Thyroid gland (tissue), 4 donors: Measurements from ENCODE around the gene CIAO2B. TPM values are rescaled to one million over a fixed set of nuclear protein-coding genes. Genes with fewer than 3 reads are reported as not detected.
"Not testable (repeated sequence)": the region's sequence is repeated elsewhere in the genome, so short reads cannot be mapped to it uniquely, and the experiment has no call there.

Experiments
- DNase-seq, 2 donors: peaks; one replicate each; pipeline ENCODE4 v3.0.0-alpha.2; 2019
- H3K27ac ChIP-seq, 3 donors: fragments of 200-600 bp; sonication (generic); 1 replicate in 2 of 3; 2 replicates in 1 of 3; pipeline ENCODE4 v1.5.1; 2016 to 2019; ENCODE audit warnings: mild to moderate bottlenecking in 1 of 3, moderate library complexity in 1 of 3
- H3K27me3 ChIP-seq: fragments of 200-600 bp; sonication (generic); one replicate; pipeline ENCODE4 v1.5.1; 2019
- H3K36me3 ChIP-seq, 2 donors: fragments of 200-600 bp; sonication (generic); one replicate each; pipeline ENCODE4 v1.5.1; 2016 to 2019
- H3K4me1 ChIP-seq, 2 donors: fragments of 200-600 bp; sonication (generic); one replicate each; pipeline ENCODE4 v1.5.1; 2017 to 2019
- H3K4me3 ChIP-seq, 3 donors: fragments of 200-600 bp; sonication (generic); replicated peaks in 1 of 3; 1 replicate in 2 of 3; 2 replicates in 1 of 3; pipeline ENCODE4 v1.5.1; 2016; ENCODE audit warnings: mild to moderate bottlenecking in 1 of 3
- H3K9me3 ChIP-seq: fragments of 200-600 bp; sonication (generic); one replicate; pipeline ENCODE4 v1.5.1; 2017
- POLR2A ChIP-seq, 2 donors: fragments of 450-650 bp; IDR thresholded peaks; one replicate each; pipeline ENCODE4 v1.6.1; 2017; ENCODE audit warnings: antibody characterized with exemption in 2 of 2, mild to moderate bottlenecking in 2 of 2, moderate library complexity in 1 of 2
- WGBS, 2 donors: methylation state at CpG; one replicate each; pipeline ENCODE4 v1.1.5; 2017; 5-methylcytosine and 5-hydroxymethylcytosine counted together
- intact Hi-C: fragments of 100-400 bp; cut with DNase I; formaldehyde crosslinking; loops from one replicate; pipeline ENCODE4 v1.15.1; 2023
- total RNA-seq, 4 donors: library from RNA; depleted of rRNA; stranded (reverse); fragments of >200 nt; gene quantifications; one replicate each; pipeline ENCODE4 v1.2.3, GENCODE V29; 2016
- TF ChIP-seq, protein P1 (sequence below), 6 experiments: fragments of 200-600 bp in 3 of 6; fragments of 450-650 bp in 3 of 6; sonication (generic) in 3 of 6; IDR thresholded peaks; one replicate each; pipeline ENCODE4 v1.5.1; 2016 to 2019; ENCODE audit warnings: antibody characterized with exemption in 6 of 6, mild to moderate bottlenecking in 2 of 6, inconsistent platforms in 1 of 6, moderate library complexity in 1 of 6

Gene CIAO2B
- total RNA-seq, 4 donors from 2014 or later = 29.4 to 113 (median 48.3) TPM

DNA sequence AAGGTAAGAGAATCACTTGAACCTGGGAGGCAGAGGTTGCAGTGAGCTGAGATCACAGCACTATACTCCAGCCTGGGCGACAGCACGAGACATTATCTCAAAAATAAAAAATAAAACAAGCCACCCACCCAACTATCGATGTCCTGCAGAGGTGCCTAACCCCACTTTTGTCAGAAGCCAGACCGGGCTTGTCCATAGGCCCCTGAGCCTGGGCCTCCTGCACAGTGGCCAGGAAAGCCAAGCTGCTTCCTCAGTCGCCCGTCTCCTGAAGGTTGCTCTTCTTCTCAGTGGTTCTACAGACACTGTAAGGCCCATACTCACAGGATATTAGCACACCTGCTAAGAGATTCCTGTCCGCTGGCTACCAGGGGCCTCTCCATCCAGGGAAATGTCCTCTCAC is 12.3 kb upstream of the CIAO2B start:
- Histone ChIP-seq H3K9me3 (no peaks in the 10 kb centered on the region), H3K4me3 (no peak overlapping the region), H3K4me1 (peaks cover 10 to 11% of the 10 kb centered on the region in 2 donors), H3K27ac (no peak overlapping the region), H3K27me3 (no peaks in the 10 kb centered on the region), H3K36me3 (peaks cover 18 to 23% of the 10 kb centered on the region in 2 donors)
- WGBS, 2 donors = 75 to 79% methylated on average over 7 of the region's 7 CpGs
- no peak for DNase-seq
- intact Hi-C loops = no loop called here
- TF ChIP-seq POLR2A (IDR thresholded peaks at IDR 0.05) = no peak
- TF ChIP-seq, protein P1, sequence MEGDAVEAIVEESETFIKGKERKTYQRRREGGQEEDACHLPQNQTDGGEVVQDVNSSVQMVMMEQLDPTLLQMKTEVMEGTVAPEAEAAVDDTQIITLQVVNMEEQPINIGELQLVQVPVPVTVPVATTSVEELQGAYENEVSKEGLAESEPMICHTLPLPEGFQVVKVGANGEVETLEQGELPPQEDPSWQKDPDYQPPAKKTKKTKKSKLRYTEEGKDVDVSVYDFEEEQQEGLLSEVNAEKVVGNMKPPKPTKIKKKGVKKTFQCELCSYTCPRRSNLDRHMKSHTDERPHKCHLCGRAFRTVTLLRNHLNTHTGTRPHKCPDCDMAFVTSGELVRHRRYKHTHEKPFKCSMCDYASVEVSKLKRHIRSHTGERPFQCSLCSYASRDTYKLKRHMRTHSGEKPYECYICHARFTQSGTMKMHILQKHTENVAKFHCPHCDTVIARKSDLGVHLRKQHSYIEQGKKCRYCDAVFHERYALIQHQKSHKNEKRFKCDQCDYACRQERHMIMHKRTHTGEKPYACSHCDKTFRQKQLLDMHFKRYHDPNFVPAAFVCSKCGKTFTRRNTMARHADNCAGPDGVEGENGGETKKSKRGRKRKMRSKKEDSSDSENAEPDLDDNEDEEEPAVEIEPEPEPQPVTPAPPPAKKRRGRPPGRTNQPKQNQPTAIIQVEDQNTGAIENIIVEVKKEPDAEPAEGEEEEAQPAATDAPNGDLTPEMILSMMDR (IDR thresholded peaks at IDR 0.05) = no peak

DNA sequence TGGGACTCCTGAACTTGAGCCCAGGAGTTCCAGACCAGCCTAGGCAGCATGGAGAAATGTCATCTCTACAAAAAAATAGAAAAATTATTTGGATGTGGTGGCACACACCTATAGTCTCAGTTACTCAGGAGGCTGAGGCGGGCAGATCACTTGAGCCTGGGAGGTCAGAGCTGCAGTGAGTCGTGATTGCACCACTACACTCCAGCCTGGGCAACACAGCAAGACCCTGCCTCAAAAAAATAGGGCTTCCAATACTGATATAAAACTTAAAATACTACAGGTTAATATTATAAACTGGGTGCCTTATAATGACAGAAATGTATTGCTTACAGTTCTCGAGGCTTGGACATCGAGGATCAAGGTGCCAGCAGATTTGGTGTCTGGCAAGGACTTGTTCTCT is 11.7 kb upstream of the CIAO2B start:
- no peaks in the 10 kb centered on the region for H3K27me3 ChIP-seq
- H3K27ac ChIP-seq = no peak overlapping the region
- intact Hi-C loops = no loop called here
- H3K4me1 ChIP-seq = peaks cover 10 to 11% of the 10 kb centered on the region in 2 donors
- no peak for DNase-seq
- TF ChIP-seq, protein P1 (IDR thresholded peaks at IDR 0.05) = no peak
- no peak for TF ChIP-seq POLR2A (IDR thresholded peaks at IDR 0.05)
- WGBS, 2 donors = 93 to 96% methylated on average over 4 of the region's 4 CpGs
- peaks cover 24 to 29% of the 10 kb centered on the region in 2 donors for H3K36me3 ChIP-seq
- H3K4me3 ChIP-seq = no peak overlapping the region
- H3K9me3 ChIP-seq = no peaks in the 10 kb centered on the region

GRCh38 chr16:66944971-66945370 is 10.8 kb upstream of the CIAO2B start:
- DNase-seq, H3K9me3 ChIP-seq, H3K27ac ChIP-seq, H3K4me3 ChIP-seq, H3K27me3 ChIP-seq, intact Hi-C loops: not testable (repeated sequence)
- peaks cover 34 to 38% of the 10 kb centered on the region in 2 donors for H3K36me3 ChIP-seq
- WGBS, 2 donors = 91 to 93% methylated on average over 9 of the region's 9 CpGs
- H3K4me1 ChIP-seq = peaks cover 10 to 11% of the 10 kb centered on the region in 2 donors

GRCh38 chr16:66944054-66944441 is 9.8 kb upstream of the CIAO2B start:
- intact Hi-C loops = no loop called here
- H3K27me3 ChIP-seq = no peaks in the 10 kb centered on the region
- H3K9me3 ChIP-seq = no peaks in the 10 kb centered on the region
- H3K4me3 ChIP-seq = no peak overlapping the region
- DNase-seq = no peak
- no peak overlapping the region for H3K27ac ChIP-seq
- peaks cover 9 to 11% of the 10 kb centered on the region in 2 donors for H3K4me1 ChIP-seq
- TF ChIP-seq, protein P1 (IDR thresholded peaks at IDR 0.05) = no peak
- no peak for TF ChIP-seq POLR2A (IDR thresholded peaks at IDR 0.05)
- WGBS, 2 donors = 90 to 95% methylated on average over 5 of the region's 5 CpGs
- H3K36me3 ChIP-seq = peaks cover 41 to 47% of the 10 kb centered on the region in 2 donors

- no peaks in the 10 kb centered on the region for H3K9me3 ChIP-seq
- intact Hi-C loops = no loop called here
- no peaks in the 10 kb centered on the region for H3K27me3 ChIP-seq
- DNase-seq = no peak
- H3K36me3 ChIP-seq = peaks cover 46 to 49% of the 10 kb centered on the region in 2 donors
- 92 to 95% methylated on average over 6 to 11 of the region's 15 CpGs for whole genome bisulfite sequencing, 2 donors
- no peak for TF ChIP-seq POLR2A (IDR thresholded peaks at IDR 0.05)
- TF ChIP-seq, protein P1 (IDR thresholded peaks at IDR 0.05) = no peak
- no peak overlapping the region for H3K27ac ChIP-seq
- H3K4me1 ChIP-seq = peaks cover 4 to 7% of the 10 kb centered on the region in 2 donors
- H3K4me3 ChIP-seq = no peak overlapping the region
These were observed 9.3 kb upstream of the CIAO2B start for GRCh38 chr16:66943426-66944053.
